ENCODE measurements around the gene EPOP. TPM values are rescaled to one million over a fixed set of nuclear protein-coding genes. Genes with fewer than 3 reads are reported as not detected.

The EPOP gene
- total RNA-seq, 2 experiments from 2014 or later = 11.4 to 11.6 TPM

GRCh38 chr17:38712593-38712992 lies 37.8 kb upstream of the EPOP start:
- Mint-ChIP-seq H3K27ac (no peak overlapping the region), H3K4me3 (no peak overlapping the region), H3K9me3 (ENCODE audit: insufficient read depth) (no peaks in the 10 kb centered on the region), H3K4me1 (ENCODE audit: low read depth) (peaks cover 53% of the 10 kb centered on the region), H3K27me3 (ENCODE audit: low read depth) (no peaks in the 10 kb centered on the region), H3K36me3 (ENCODE audit: low read depth) (peaks cover 74% of the 10 kb centered on the region)
- ChIA-PET CTCF (no interaction called here), POLR2A (no interaction called here)
- DNase-seq (no peak), ATAC-seq (no peak)

- peak overlapping the region; percentile 4 for H3K4me3 Mint-ChIP-seq
Observed at GRCh38 chr17:38711792-38712571, 37.2 kb upstream of the EPOP start.

GRCh38 chr17:38710985-38711384 lies 36.2 kb upstream of the EPOP start:
- Mint-ChIP-seq H3K4me1 (ENCODE audit: low read depth) (peaks cover 61% of the 10 kb centered on the region), H3K27me3 (ENCODE audit: low read depth) (no peaks in the 10 kb centered on the region), H3K4me3 (no peak overlapping the region), H3K27ac (peak overlapping the region; percentile 67), H3K9me3 (ENCODE audit: insufficient read depth) (no peaks in the 10 kb centered on the region), H3K36me3 (ENCODE audit: low read depth) (peaks cover 75% of the 10 kb centered on the region)
- POLR2A ChIA-PET = interaction anchor here (1.2 to 2.5 kb wide), 2 partner anchors 10 to 17 kb away, joined by 3 to 13 read pairs; no protein-coding TSS in a partner anchor
- ATAC-seq (no peak), DNase-seq (no peak)
- CTCF ChIA-PET = interaction anchor here (1.4 to 1.8 kb wide), 2 partner anchors 12 to 24 kb away, joined by 4 to 14 read pairs; no protein-coding TSS in a partner anchor

More at GRCh38 chr17:38711792-38712571, 37.2 kb upstream of the EPOP start:
- ATAC-seq (no peak), DNase-seq (no peak)
- H3K9me3 Mint-ChIP-seq (ENCODE audit: insufficient read depth) = no peaks in the 10 kb centered on the region
- ChIA-PET CTCF (interaction anchor here (1.4 kb wide), 1 partner anchor 11 kb away, joined by 4 read pairs; no protein-coding TSS in a partner anchor), POLR2A (no interaction called here)
- H3K27me3 Mint-ChIP-seq (ENCODE audit: low read depth) = no peaks in the 10 kb centered on the region
- peaks cover 77% of the 10 kb centered on the region for H3K36me3 Mint-ChIP-seq (ENCODE audit: low read depth)
- H3K4me1 Mint-ChIP-seq (ENCODE audit: low read depth) = peaks cover 59% of the 10 kb centered on the region
- peak overlapping the region; percentile 67 for H3K27ac Mint-ChIP-seq

GRCh38 chr17:38710604-38710962 lies 35.8 kb upstream of the EPOP start:
- H3K27ac Mint-ChIP-seq = peak overlapping the region; percentile 67
- ChIA-PET CTCF (interaction anchor here (1.1 to 1.8 kb wide), 4 partner anchors 12 to 34 kb away, joined by 3 to 14 read pairs (median 4); no protein-coding TSS in a partner anchor), POLR2A (interaction anchor here (1.2 to 2.5 kb wide), 3 partner anchors 9 to 20 kb away, joined by 3 to 13 read pairs (median 8); no protein-coding TSS in a partner anchor)
- no peak overlapping the region for H3K4me3 Mint-ChIP-seq
- H3K9me3 Mint-ChIP-seq (ENCODE audit: insufficient read depth) = no peaks in the 10 kb centered on the region
- H3K4me1 Mint-ChIP-seq (ENCODE audit: low read depth) = peaks cover 61% of the 10 kb centered on the region
- ATAC-seq (no peak), DNase-seq (no peak)
- H3K36me3 Mint-ChIP-seq (ENCODE audit: low read depth) = peaks cover 71% of the 10 kb centered on the region
- H3K27me3 Mint-ChIP-seq (ENCODE audit: low read depth) = no peaks in the 10 kb centered on the region

- no peaks in the 10 kb centered on the region for H3K27me3 Mint-ChIP-seq (ENCODE audit: low read depth)
- H3K9me3 Mint-ChIP-seq (ENCODE audit: insufficient read depth) = no peaks in the 10 kb centered on the region
- peak overlapping the region; percentile 56 for H3K27ac Mint-ChIP-seq
- no peak overlapping the region for H3K4me3 Mint-ChIP-seq
- ATAC-seq (no peak), DNase-seq (no peak)
- H3K36me3 Mint-ChIP-seq (ENCODE audit: low read depth) = peaks cover 69% of the 10 kb centered on the region
- ChIA-PET POLR2A (interaction anchor here (0.6 to 2.5 kb wide), 5 partner anchors 9 to 21 kb away, joined by 3 to 13 read pairs (median 3); no protein-coding TSS in a partner anchor), CTCF (interaction anchor here (1.1 to 1.8 kb wide), 4 partner anchors 13 to 33 kb away, joined by 3 to 14 read pairs (median 4); no protein-coding TSS in a partner anchor)
- H3K4me1 Mint-ChIP-seq (ENCODE audit: low read depth) = peaks cover 61% of the 10 kb centered on the region
Observed at GRCh38 chr17:38709864-38710603, 35.3 kb upstream of the EPOP start.

GRCh38 chr17:38709104-38709820 lies 34.5 kb upstream of the EPOP start:
- H3K27ac Mint-ChIP-seq = peak overlapping the region; percentile 11
- ChIA-PET CTCF (interaction anchor here (0.6 to 1.8 kb wide), 4 partner anchors 19 to 45 kb away, joined by 3 to 14 read pairs (median 4); no protein-coding TSS in a partner anchor), POLR2A (interaction anchor here (0.6 to 2.5 kb wide), 4 partner anchors 11 to 22 kb away, joined by 3 to 13 read pairs (median 6); no protein-coding TSS in a partner anchor)
- H3K4me3 Mint-ChIP-seq = no peak overlapping the region
- ATAC-seq = no peak
- peaks cover 67% of the 10 kb centered on the region for H3K36me3 Mint-ChIP-seq (ENCODE audit: low read depth)
- no peaks in the 10 kb centered on the region for H3K27me3 Mint-ChIP-seq (ENCODE audit: low read depth)
- H3K9me3 Mint-ChIP-seq (ENCODE audit: insufficient read depth) = no peaks in the 10 kb centered on the region
- DNase-seq = no peak
- peaks cover 62% of the 10 kb centered on the region for H3K4me1 Mint-ChIP-seq (ENCODE audit: low read depth)

GRCh38 chr17:38707678-38708351 lies 33.1 kb upstream of the EPOP start:
- POLR2A ChIA-PET = interaction anchor here (0.8 to 7.3 kb wide), 4 partner anchors 12 to 20 kb away, joined by 3 to 92 read pairs (median 20); no protein-coding TSS in a partner anchor
- peaks cover 60% of the 10 kb centered on the region for H3K36me3 Mint-ChIP-seq (ENCODE audit: low read depth)
- no peak for ATAC-seq
- H3K4me1 Mint-ChIP-seq (ENCODE audit: low read depth) = peaks cover 66% of the 10 kb centered on the region
- CTCF ChIA-PET = interaction anchor here (2.2 to 3.9 kb wide), 3 partner anchors 20 to 27 kb away, joined by 16 to 27 read pairs (median 20); partner anchors contain the start of gene CISD3
- no peaks in the 10 kb centered on the region for H3K9me3 Mint-ChIP-seq (ENCODE audit: insufficient read depth)
- no peak for DNase-seq
- H3K27ac Mint-ChIP-seq = peak overlapping the region; percentile 92
- H3K4me3 Mint-ChIP-seq = peak overlapping the region; percentile 95
- H3K27me3 Mint-ChIP-seq (ENCODE audit: low read depth) = no peaks in the 10 kb centered on the region

- peaks cover 63% of the 10 kb centered on the region for H3K4me1 Mint-ChIP-seq (ENCODE audit: low read depth)
- H3K36me3 Mint-ChIP-seq (ENCODE audit: low read depth) = peaks cover 50% of the 10 kb centered on the region
- H3K9me3 Mint-ChIP-seq (ENCODE audit: insufficient read depth) = no peaks in the 10 kb centered on the region
- H3K4me3 Mint-ChIP-seq = peak overlapping the region; percentile 95
- ATAC-seq = no peak
- peak; percentile 49 for DNase-seq
- ChIA-PET POLR2A (interaction anchor here (0.7 to 7.3 kb wide), 8 partner anchors 9 to 117 kb away, joined by 3 to 92 read pairs (median 4); no protein-coding TSS in a partner anchor), CTCF (interaction anchor here (0.7 to 3.9 kb wide), 9 partner anchors 9 to 39 kb away, joined by 3 to 27 read pairs (median 5); partner anchors contain the start of gene CISD3)
- H3K27ac Mint-ChIP-seq = peak overlapping the region; percentile 92
- no peaks in the 10 kb centered on the region for H3K27me3 Mint-ChIP-seq (ENCODE audit: low read depth)
Observed at GRCh38 chr17:38706505-38707216, 31.9 kb upstream of the EPOP start.

- no peaks in the 10 kb centered on the region for H3K27me3 Mint-ChIP-seq (ENCODE audit: low read depth)
- H3K4me3 Mint-ChIP-seq = peak overlapping the region; percentile 95
- peaks cover 63% of the 10 kb centered on the region for H3K4me1 Mint-ChIP-seq (ENCODE audit: low read depth)
- ChIA-PET CTCF (interaction anchor here (0.7 to 3.9 kb wide), 7 partner anchors 9 to 29 kb away, joined by 3 to 27 read pairs (median 15); partner anchors contain the start of gene CISD3), POLR2A (interaction anchor here (0.8 to 7.3 kb wide), 9 partner anchors 10 to 118 kb away, joined by 3 to 92 read pairs (median 9); no protein-coding TSS in a partner anchor)
- H3K27ac Mint-ChIP-seq = peak overlapping the region; percentile 92
- no peaks in the 10 kb centered on the region for H3K9me3 Mint-ChIP-seq (ENCODE audit: insufficient read depth)
- peaks cover 43% of the 10 kb centered on the region for H3K36me3 Mint-ChIP-seq (ENCODE audit: low read depth)
- DNase-seq = peak; percentile 38
- ATAC-seq = no peak
Observed at GRCh38 chr17:38705803-38706504, 31.2 kb upstream of the EPOP start.
